Keratinocyte (primary cell): ENCODE measurements around the gene PRM1. TPM values are rescaled to one million over a fixed set of nuclear protein-coding genes. Genes with fewer than 3 reads are reported as not detected.

Experiments used
- DNase-seq: peaks from one replicate; pipeline ENCODE4 v3.0.0-alpha.2; 2011; ENCODE audit warnings: low read depth, missing footprints, low spot score
- FAIRE-seq: peaks from 2 replicates; lab custom pipeline; 2011; peaks lifted over from hg19 to GRCh38; lab: Jason Lieb, UNC
- H2AFZ ChIP-seq: 2 replicates; pipeline ENCODE4 v1.6.0; 2012; ENCODE audit warnings: low read length, control low read depth, inconsistent platforms; ENCODE audit not compliant: control insufficient read depth
- H3K27ac ChIP-seq: 2 replicates; pipeline ENCODE4 v1.5.1; 2011; ENCODE audit warnings: low read length; ENCODE audit not compliant: control insufficient read depth, insufficient read depth
- H3K27me3 ChIP-seq: 3 replicates; pipeline ENCODE4 v1.6.0; 2011; ENCODE audit warnings: low read length; ENCODE audit not compliant: control insufficient read depth, insufficient read depth; ENCODE audit errors: extremely low read depth
- H3K36me3 ChIP-seq, 2 experiments: 2 replicates in 1 of 2; 3 replicates in 1 of 2; pipeline ENCODE4 v1.5.1; 2011; ENCODE audit warnings: low read length in 2 of 2, mild to moderate bottlenecking in 1 of 2; ENCODE audit not compliant: control insufficient read depth in 2 of 2, insufficient read depth in 2 of 2; ENCODE audit errors: extremely low read depth in 1 of 2
- H3K4me1 ChIP-seq: 3 replicates; pipeline ENCODE4 v1.5.1; 2011; ENCODE audit warnings: low read length; ENCODE audit not compliant: control insufficient read depth, insufficient read depth; ENCODE audit errors: extremely low read depth
- H3K4me2 ChIP-seq: 3 replicates; pipeline ENCODE4 v1.6.0; 2011; ENCODE audit warnings: low read depth, low read length; ENCODE audit not compliant: control insufficient read depth, insufficient read depth; ENCODE audit errors: extremely low read depth
- H3K4me3 ChIP-seq, 3 experiments: fragments of 200-600 bp in 1 of 3; sonication (generic) in 1 of 3; 2 replicates in 2 of 3; 3 replicates in 1 of 3; pipeline ENCODE4 v1.5.1; 2011 to 2016; ENCODE audit warnings: low read length in 3 of 3, mild to moderate bottlenecking in 3 of 3, control low read depth in 2 of 3, inconsistent platforms in 1 of 3, low read depth in 1 of 3, mixed read lengths in 1 of 3, mixed run types in 1 of 3, moderate library complexity in 1 of 3; ENCODE audit not compliant: control insufficient read depth in 2 of 3, insufficient read depth in 2 of 3; ENCODE audit errors: extremely low read depth in 1 of 3
- H3K79me2 ChIP-seq: 2 replicates; pipeline ENCODE4 v1.6.0; 2012; ENCODE audit warnings: low read length; ENCODE audit not compliant: control insufficient read depth, insufficient read depth
- H3K9ac ChIP-seq: 3 replicates; pipeline ENCODE4 v1.6.0; 2011; ENCODE audit warnings: low read length; ENCODE audit not compliant: control insufficient read depth, insufficient read depth; ENCODE audit errors: extremely low read depth
- H3K9me1 ChIP-seq: 3 replicates; pipeline ENCODE4 v1.6.0; 2011; ENCODE audit warnings: low read length; ENCODE audit not compliant: control insufficient read depth, insufficient read depth; ENCODE audit errors: extremely low read depth
- H3K9me3 ChIP-seq: 2 replicates; pipeline ENCODE4 v1.5.1; 2012; ENCODE audit warnings: low read depth, low read length; ENCODE audit not compliant: control insufficient read depth
- H4K20me1 ChIP-seq: 3 replicates; pipeline ENCODE4 v1.6.0; 2011; ENCODE audit warnings: low read length; ENCODE audit not compliant: control insufficient read depth, insufficient read depth; ENCODE audit errors: extremely low read depth
- CTCF ChIP-seq, 3 experiments: IDR thresholded peaks in 1 of 3; conservative IDR thresholded peaks in 1 of 3; optimal IDR thresholded peaks in 1 of 3; 2 replicates in 2 of 3; 3 replicates in 1 of 3; pipeline versions ENCODE3 to v1.5.1; 2011; ENCODE audit warnings: low read length in 3 of 3, mild to moderate bottlenecking in 3 of 3, moderate library complexity in 2 of 3, control low read depth in 1 of 3, inconsistent platforms in 1 of 3; ENCODE audit not compliant: insufficient read depth in 2 of 3; ENCODE audit errors: extremely low read depth in 1 of 3
- EZH2 ChIP-seq: IDR thresholded peaks from one replicate; pipeline ENCODE4 v1.6.1; 2012; ENCODE audit warnings: inconsistent platforms, mild to moderate bottlenecking, low read length, moderate library complexity
- dilution Hi-C: fragments of 300-500 bp; cut with MboI; formaldehyde crosslinking; loops from one replicate; pipeline ENCODE4 v1.7.0; 2020; ENCODE audit warnings: low sequenced_read_pairs; ENCODE audit not compliant: extremely low pct_ligation_motif_present
- polyA plus RNA-seq, 5 experiments: library from polyadenylated mRNA; depleted of rRNA in 3 of 5; stranded (reverse) in 3 of 5; stranded (forward) in 1 of 5; unstranded in 1 of 5; fragments of >200 nt; gene quantifications; 1 replicate in 1 of 5; 2 replicates in 3 of 5; 3 replicates in 1 of 5; pipeline versions ENCODE4 v1.2.1 to v1.2.3, GENCODE V29; 2011 to 2012; ENCODE audit warnings: missing spikeins in 2 of 5, low read depth in 1 of 5, low replicate concordance in 1 of 5

The PRM1 gene
- polyA plus RNA-seq, 1 donor (not counting 4 experiments of a cell fraction or from before 2014, with no cell fraction given), result not detected

- TF ChIP-seq EZH2 (no peak), CTCF (optimal IDR thresholded peaks at IDR 0.05 in 1 of 3, IDR thresholded peaks at IDR 0.05 in 1 of 3, conservative IDR thresholded peaks at IDR 0.05 in 1 of 3; ENCODE audit: extremely low read depth in 1 of 3, insufficient read depth in 2 of 3, low read length in 3 of 3) (no peak)
- no peaks in the 10 kb centered on the region for H3K9me1 ChIP-seq
- FAIRE-seq (no peak), DNase-seq (no peak)
- peaks cover 5% of the 10 kb centered on the region for H3K27me3 ChIP-seq
- no peak overlapping the region for H3K27ac ChIP-seq
- no peaks in the 10 kb centered on the region for H4K20me1 ChIP-seq
- H2AFZ ChIP-seq, result no peak overlapping the region
- peaks cover 15% of the 10 kb centered on the region for H3K79me2 ChIP-seq
- dilution Hi-C loops, result no loop called here
- H3K9me3 ChIP-seq, result no peaks in the 10 kb centered on the region
- peaks cover 16% of the 10 kb centered on the region for H3K4me1 ChIP-seq
- H3K9ac ChIP-seq, result no peak overlapping the region
- H3K4me3 ChIP-seq, result no peak overlapping the region
- no peaks in the 10 kb centered on the region for H3K36me3 ChIP-seq
- peak overlapping the region; percentile 3 for H3K4me2 ChIP-seq
Measured at GRCh38 chr16:11258553-11259492, 22.3 kb downstream of the PRM1 start.

GRCh38 chr16:11257131-11257938 is 23.8 kb downstream of the PRM1 start:
- DNase-seq, result peak; percentile 38
- Histone ChIP-seq H3K9me3 (no peaks in the 10 kb centered on the region), H4K20me1 (no peaks in the 10 kb centered on the region), H3K79me2 (peaks cover 19% of the 10 kb centered on the region), H3K4me3 (peak overlapping the region; percentile 70 to 88 (median 79)), H3K36me3 (no peaks in the 10 kb centered on the region), H3K4me2 (peak overlapping the region; percentile 75), H2AFZ (peak overlapping the region; percentile 57), H3K9ac (peak overlapping the region; percentile 90), H3K27ac (no peak overlapping the region), H3K9me1 (no peaks in the 10 kb centered on the region), H3K27me3 (peaks cover 5% of the 10 kb centered on the region), H3K4me1 (peaks cover 20% of the 10 kb centered on the region)
- peak; percentile 79 for FAIRE-seq
- dilution Hi-C loops, result no loop called here
- TF ChIP-seq CTCF (optimal IDR thresholded peaks at IDR 0.05 in 1 of 3, IDR thresholded peaks at IDR 0.05 in 1 of 3, conservative IDR thresholded peaks at IDR 0.05 in 1 of 3; ENCODE audit: extremely low read depth in 1 of 3, insufficient read depth in 2 of 3, low read length in 3 of 3), result peak; percentile 76 to 94 (median 87)
- no peak for TF ChIP-seq EZH2
